ENCODE measurements around the gene ST6GALNAC3.
"Not testable (repeated sequence)": the region's sequence is repeated elsewhere in the genome, so short reads cannot be mapped to it uniquely, and the experiment has no call there.

ST6GALNAC3 gene

GRCh38 chr1:76121850-76122249, 47.3 kb downstream of the ST6GALNAC3 start:
- CTCF ChIA-PET: interaction anchor here (0.6 to 1.4 kb wide), 3 partner anchors 16 to 1485 kb away, joined by 3 read pairs; no protein-coding TSS in a partner anchor
- H3K27ac ChIP-seq (ENCODE audit: extremely low read depth, low read depth, low read length): no peak overlapping the region

GRCh38 chr1:76122271-76122670, 47.7 kb downstream of the ST6GALNAC3 start:
- TF ChIP-seq ZFP69B (tag by site-specific recombination; IDR thresholded peaks at IDR 0.05) (no peak), GLIS2 (tag by site-specific recombination; IDR thresholded peaks at IDR 0.05) (no peak), ZNF362 (tag by site-specific recombination; IDR thresholded peaks at IDR 0.05) (no peak), ZNF10 (tag by site-specific recombination; IDR thresholded peaks at IDR 0.05) (no peak), OVOL3 (tag by site-specific recombination; IDR thresholded peaks at IDR 0.05) (no peak), ZXDB (tag by site-specific recombination; IDR thresholded peaks at IDR 0.05) (no peak), ZNF514 (tag by site-specific recombination; IDR thresholded peaks at IDR 0.05) (no peak), ZNF544 (tag by site-specific recombination; IDR thresholded peaks at IDR 0.05) (no peak), KLF8 (tag by site-specific recombination; IDR thresholded peaks at IDR 0.05) (no peak), ZNF184 (tag by site-specific recombination; IDR thresholded peaks at IDR 0.05) (no peak), ZNF223 (tag by site-specific recombination; IDR thresholded peaks at IDR 0.05) (no peak), ZNF302 (tag by site-specific recombination; IDR thresholded peaks at IDR 0.05; ENCODE audit: low read depth) (no peak)
- TF ChIP-seq, protein P1, sequence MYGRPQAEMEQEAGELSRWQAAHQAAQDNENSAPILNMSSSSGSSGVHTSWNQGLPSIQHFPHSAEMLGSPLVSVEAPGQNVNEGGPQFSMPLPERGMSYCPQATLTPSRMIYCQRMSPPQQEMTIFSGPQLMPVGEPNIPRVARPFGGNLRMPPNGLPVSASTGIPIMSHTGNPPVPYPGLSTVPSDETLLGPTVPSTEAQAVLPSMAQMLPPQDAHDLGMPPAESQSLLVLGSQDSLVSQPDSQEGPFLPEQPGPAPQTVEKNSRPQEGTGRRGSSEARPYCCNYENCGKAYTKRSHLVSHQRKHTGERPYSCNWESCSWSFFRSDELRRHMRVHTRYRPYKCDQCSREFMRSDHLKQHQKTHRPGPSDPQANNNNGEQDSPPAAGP (tag by site-specific recombination; IDR thresholded peaks at IDR 0.05): no peak
- POLR2A ChIA-PET: interaction anchor here (0.6 kb wide), 2 partner anchors 18 to 27 kb away, joined by 4 to 6 read pairs; no protein-coding TSS in a partner anchor
- CTCF ChIA-PET: interaction anchor here (0.6 to 1.4 kb wide), 4 partner anchors 16 to 1485 kb away, joined by 3 read pairs; no protein-coding TSS in a partner anchor

More at GRCh38 chr1:76121850-76122249, 47.3 kb downstream of the ST6GALNAC3 start:
- no peak for TF ChIP-seq ZNF548 (tag by site-specific recombination; IDR thresholded peaks at IDR 0.05)
- no peak for TF ChIP-seq ZNF175 (tag by site-specific recombination; IDR thresholded peaks at IDR 0.05)
- TF ChIP-seq ZNF26 (tag by site-specific recombination; IDR thresholded peaks at IDR 0.05): no peak
- Histone ChIP-seq H3K36me3 (ENCODE audit: control insufficient read depth in 2 of 2, insufficient read depth in 1 of 2, low read length in 2 of 2) (no peaks in the 10 kb centered on the region), H3K4me3 (ENCODE audit: low read depth, low read length) (no peak overlapping the region), H3K4me1 (ENCODE audit: control insufficient read depth, insufficient read depth, low read length) (peaks cover 3% of the 10 kb centered on the region; the same call in 1 of the 2 replicates), H3K9me3 (ENCODE audit: control insufficient read depth, insufficient read depth, low read depth, low read length) (no peaks in the 10 kb centered on the region)
- POLR2A ChIA-PET: interaction anchor here (0.6 kb wide), 2 partner anchors 19 to 27 kb away, joined by 4 to 6 read pairs; no protein-coding TSS in a partner anchor

GRCh38 chr1:76123411-76124064, 49.0 kb downstream of the ST6GALNAC3 start:
- POLR2A ChIA-PET; H3K36me3 ChIP-seq (ENCODE audit: control insufficient read depth in 2 of 2, insufficient read depth in 1 of 2, low read length in 2 of 2); H3K4me1 ChIP-seq (ENCODE audit: control insufficient read depth, insufficient read depth, low read length); H3K4me3 ChIP-seq (ENCODE audit: low read depth, low read length); H3K27ac ChIP-seq (ENCODE audit: extremely low read depth, low read depth, low read length); H3K9me3 ChIP-seq (ENCODE audit: control insufficient read depth, insufficient read depth, low read depth, low read length): not testable (repeated sequence)
- peak; percentile 45; the same call in 1 of the 2 replicates for TF ChIP-seq ZBTB21 (tag by site-specific recombination; IDR thresholded peaks at IDR 0.05)
- peak; percentile 36; the same call in 1 of the 2 replicates for TF ChIP-seq SP7 (tag by site-specific recombination; IDR thresholded peaks at IDR 0.05)
- TF ChIP-seq ATF2 (tag by site-specific recombination; IDR thresholded peaks at IDR 0.05; ENCODE audit: low read depth): 0 out of 2 replicates have a peak, but pooled peaks have one; percentile 55
- TF ChIP-seq ZNF362 (tag by site-specific recombination; IDR thresholded peaks at IDR 0.05): peak; percentile 66; the same call in 1 of the 2 replicates
- TF ChIP-seq ZNF600 (tag by site-specific recombination; IDR thresholded peaks at IDR 0.05): peak; percentile 71; the same call in 1 of the 2 replicates
- peak; percentile 86 for TF ChIP-seq ZNF629 (tag by site-specific recombination; IDR thresholded peaks at IDR 0.05)
- CTCF ChIA-PET: interaction anchor here (0.6 to 1.4 kb wide), 4 partner anchors 19 to 27 kb away, joined by 3 read pairs; no protein-coding TSS in a partner anchor

More at GRCh38 chr1:76122271-76122670, 47.7 kb downstream of the ST6GALNAC3 start:
- no peaks in the 10 kb centered on the region for H3K36me3 ChIP-seq (ENCODE audit: control insufficient read depth in 2 of 2, insufficient read depth in 1 of 2, low read length in 2 of 2)
- H3K9me3 ChIP-seq (ENCODE audit: control insufficient read depth, insufficient read depth, low read depth, low read length): no peaks in the 10 kb centered on the region
- peaks cover 1% of the 10 kb centered on the region; the same call in 1 of the 2 replicates for H3K4me1 ChIP-seq (ENCODE audit: control insufficient read depth, insufficient read depth, low read length)
- no peak overlapping the region for H3K4me3 ChIP-seq (ENCODE audit: low read depth, low read length)
- H3K27ac ChIP-seq (ENCODE audit: extremely low read depth, low read depth, low read length): no peak overlapping the region

Data from HEK293 (cell line).